ENCODE results near the gene MED15. TPM values are rescaled to one million over a fixed set of nuclear protein-coding genes. Genes with fewer than 3 reads are reported as not detected.
"Not testable (repeated sequence)": the region's sequence is repeated elsewhere in the genome, so short reads cannot be mapped to it uniquely, and the experiment has no call there.

Gene MED15
- total RNA-seq, 1 experiment from 2014 or later: 9.1 TPM

- DNase-seq (ENCODE audit: low spot score): peak; percentile 70
These were observed 24.2 kb downstream of the MED15 start for GRCh38 chr22:20531404-20532201.

DNA sequence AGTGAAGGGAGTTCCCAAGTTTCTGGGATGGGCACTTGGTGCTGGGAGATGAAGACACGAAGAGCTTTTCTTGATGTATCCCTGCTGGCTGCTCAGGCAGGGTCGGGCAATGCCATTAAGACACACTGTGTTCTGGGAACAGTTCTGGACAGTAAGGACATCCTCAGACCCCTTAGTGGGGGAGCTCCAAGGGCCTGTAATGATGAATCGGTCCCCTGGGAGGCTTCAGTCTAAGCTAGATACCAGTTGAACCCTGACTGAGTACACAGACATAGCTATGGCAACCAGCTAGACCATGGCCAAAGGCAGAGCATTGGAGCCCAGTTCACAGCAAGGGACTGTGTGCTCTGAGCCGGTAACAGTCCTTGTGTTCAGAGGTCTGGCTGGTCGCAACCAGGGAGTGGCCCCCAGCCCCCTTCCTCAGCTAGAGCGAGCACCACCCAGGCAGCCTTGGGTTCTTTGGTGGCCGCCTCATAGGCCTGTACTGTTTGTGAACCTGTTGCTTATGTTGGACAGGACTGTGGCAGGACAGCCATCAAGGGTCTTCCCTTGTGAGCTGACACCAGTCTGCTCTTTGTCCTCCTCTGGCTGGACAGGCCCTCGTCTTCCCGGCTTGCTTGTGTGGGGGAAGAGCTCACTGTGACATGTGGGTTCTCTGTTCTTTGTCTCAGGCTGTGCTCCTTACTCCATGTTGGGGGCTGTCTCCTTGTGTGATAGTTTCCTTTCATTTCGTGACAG, 25.0 kb downstream of the MED15 start:
- DNase-seq (ENCODE audit: low spot score): no peak

GRCh38 chr22:20533095-20533878, 25.9 kb downstream of the MED15 start:
- no peak for DNase-seq (ENCODE audit: low spot score)

DNA sequence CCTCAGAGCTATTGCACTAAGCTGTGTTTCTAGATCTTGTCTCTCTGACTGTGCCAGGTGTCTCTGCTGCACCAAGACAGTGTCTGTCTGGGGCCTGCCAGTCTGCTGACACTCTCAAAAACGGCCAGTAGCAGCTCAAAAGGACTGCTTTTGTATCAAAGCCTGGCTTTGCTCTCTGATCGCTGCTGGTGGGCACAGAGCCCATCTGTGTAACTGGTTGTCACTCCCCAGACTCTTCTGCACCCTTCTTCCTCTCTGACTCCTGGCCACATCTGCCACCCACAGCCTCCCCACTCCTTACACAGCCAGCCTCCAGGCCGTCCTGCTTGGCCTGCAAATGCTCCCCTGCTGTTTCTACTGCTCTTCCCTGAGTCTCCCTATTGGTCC, 26.5 kb downstream of the MED15 start:
- DNase-seq (ENCODE audit: low spot score): no peak

- no peak for DNase-seq (ENCODE audit: low spot score)
These were observed 29.3 kb downstream of the MED15 start for GRCh38 chr22:20536590-20537324.

DNA sequence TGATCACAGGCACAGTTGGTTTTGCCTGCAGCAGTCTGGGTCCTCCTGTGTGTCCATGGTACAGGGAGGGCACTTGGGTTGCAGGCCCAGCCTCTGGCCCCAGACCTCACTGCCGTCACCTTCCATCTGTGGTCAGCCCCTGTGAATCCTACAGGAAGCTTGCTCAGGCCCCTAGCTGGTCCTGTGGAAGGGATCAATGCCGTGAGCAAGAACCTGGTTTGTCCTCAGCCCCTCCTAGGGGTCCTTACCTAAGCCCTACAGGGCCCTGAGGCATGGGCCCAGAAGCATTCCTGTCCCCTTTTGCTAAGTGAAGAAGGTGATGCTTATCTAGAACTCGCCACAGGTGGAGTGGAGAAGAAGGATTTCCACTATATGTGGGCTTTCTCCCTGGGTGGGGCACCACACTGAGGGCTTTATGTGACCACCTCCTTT, 29.9 kb downstream of the MED15 start:
- no peak for DNase-seq (ENCODE audit: low spot score)

DNA sequence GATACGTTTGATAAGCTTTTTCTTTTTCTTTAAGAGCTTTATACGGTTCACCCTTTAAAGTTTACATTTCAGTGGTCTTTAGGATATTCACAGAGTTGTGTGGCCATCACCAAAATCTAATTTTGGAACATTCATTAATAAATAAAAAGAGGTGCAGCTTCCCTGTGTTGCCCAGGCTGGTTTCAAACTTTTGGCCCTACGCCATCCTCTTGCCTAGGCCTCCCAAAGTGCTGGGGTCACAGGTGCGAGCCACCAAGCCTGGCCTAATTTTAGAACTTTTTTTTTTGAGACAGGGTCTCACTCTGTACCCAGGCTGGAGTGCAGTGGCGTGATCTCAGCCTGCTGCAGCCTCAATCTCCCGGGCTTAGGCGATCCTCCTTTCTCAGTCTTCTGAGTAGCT, 30.6 kb downstream of the MED15 start:
- DNase-seq (ENCODE audit: low spot score): no peak

DNA sequence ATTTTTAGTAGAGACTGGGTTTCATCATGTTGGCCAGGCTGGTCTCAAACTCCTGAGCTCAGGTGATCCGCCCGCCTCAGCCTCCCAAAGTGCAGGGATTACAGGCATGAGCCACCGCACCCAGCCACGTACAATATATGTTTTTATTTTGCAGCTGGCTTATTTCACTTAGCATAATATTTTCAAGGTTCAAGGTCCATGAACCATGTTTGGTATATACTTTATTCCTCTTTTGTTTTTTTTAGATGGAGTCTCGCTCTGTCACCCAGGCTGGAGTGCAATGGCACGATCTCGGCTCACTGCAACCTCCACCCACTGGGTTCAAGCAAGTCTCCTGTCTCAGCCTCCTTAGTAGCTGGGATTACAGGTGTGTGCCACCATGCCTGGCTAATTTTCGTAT, 31.5 kb downstream of the MED15 start:
- DNase-seq (ENCODE audit: low spot score): not testable (repeated sequence)

- no peak for DNase-seq (ENCODE audit: low spot score)
These were observed 34.6 kb downstream of the MED15 start for GRCh38 chr22:20542055-20542454.

DNA sequence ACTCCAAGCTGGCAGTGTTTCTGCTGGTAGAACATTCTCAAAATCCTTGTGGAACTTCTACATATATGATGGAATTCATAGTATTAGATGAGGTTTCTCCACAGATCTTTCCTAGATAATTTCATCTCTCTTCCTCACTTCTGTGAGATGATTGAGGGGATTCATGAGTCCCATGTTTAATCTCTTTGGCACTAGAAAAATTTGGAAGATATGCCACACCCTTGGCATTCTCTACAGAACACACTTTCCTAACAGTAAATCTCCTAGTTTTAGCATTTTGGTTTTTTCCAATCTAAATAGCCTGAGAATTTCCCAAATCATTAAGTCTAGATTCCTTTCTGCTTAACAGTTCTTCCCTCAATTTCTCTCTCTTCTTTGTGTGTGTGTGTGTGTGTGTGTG, 35.3 kb downstream of the MED15 start:
- DNase-seq (ENCODE audit: low spot score): no peak

GRCh38 chr22:20545318-20545634, 37.9 kb downstream of the MED15 start:
- not testable (repeated sequence) for DNase-seq (ENCODE audit: low spot score)

DNA sequence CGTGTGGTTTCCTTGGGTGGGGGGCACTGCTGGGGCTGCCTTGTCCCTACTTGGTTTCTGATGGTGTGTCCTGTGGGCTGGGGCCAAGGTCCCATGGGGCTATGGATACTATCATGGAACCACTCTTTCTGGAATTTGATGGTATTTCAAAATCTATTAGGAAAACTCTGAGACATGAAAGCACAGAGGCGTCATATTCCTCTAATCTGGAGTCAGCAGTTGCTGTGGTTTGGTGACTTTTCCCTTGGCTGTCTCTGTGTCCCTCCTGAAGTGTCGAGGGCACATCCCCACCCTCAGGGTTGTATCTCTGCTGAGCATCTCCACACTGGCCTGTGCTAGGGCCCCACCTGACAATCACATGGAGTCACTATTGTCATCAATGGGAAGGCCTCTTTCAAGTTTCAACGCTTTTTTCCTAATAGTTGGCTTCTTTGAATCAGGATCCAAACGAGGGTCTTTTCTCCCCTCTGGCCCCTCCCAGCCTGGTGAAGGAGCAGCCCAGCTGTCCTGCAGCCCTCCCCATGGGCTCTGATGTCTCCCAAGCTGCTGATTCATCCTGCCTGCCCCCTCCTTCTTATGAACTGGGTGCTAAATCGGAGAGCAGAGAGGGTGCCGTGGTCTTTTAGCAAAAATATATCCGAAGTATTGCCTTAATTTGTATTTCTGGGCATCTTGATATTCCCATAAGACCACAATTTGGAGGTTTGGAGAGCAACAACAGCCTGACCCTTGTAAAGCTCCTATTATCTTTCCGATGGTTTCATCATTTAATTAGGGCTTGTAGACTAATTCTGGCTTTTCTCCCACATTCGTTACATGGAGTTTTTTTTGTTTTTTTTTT, 38.5 kb downstream of the MED15 start:
- no peak for DNase-seq (ENCODE audit: low spot score)

DNA sequence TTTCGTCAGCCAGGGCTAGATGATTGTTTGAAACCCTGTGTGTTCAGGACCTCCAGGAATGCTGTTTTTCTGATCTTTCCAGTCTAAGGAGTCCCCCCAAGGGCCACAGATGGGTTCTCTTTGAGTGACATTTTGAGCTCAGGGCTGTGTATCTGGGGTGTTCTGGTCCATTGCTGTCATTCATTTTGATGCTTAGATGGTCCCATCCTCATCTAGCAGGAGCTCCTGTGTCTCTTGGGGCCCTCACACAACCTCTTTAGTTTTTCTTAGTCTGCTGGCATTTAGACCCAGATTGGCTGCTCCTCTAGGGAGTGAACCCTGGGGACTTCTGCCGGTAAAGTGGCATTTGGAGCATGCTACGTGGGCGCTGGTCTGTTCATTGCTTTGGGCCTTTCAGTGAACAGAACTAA, 39.1 kb downstream of the MED15 start:
- DNase-seq (ENCODE audit: low spot score): no peak

DNA sequence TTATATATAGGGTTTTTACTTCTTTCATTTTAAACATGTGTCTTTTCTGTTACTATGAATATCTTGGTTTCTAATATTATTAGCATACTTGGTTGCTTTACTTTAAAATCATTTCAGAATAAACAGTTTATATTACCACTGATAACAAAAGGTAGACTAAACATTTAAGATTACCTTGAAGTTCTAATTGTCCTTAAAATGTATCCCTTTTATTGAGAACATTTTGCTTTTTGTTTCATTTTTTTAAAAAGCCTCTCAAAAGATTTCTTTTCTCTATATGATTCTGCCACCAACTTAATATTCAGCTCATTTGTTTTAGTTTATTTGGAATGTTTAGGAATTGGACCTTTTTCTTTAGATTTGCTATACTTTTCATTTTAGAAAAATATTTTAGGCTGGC, 39.6 kb downstream of the MED15 start:
- DNase-seq (ENCODE audit: low spot score): no peak

DNA sequence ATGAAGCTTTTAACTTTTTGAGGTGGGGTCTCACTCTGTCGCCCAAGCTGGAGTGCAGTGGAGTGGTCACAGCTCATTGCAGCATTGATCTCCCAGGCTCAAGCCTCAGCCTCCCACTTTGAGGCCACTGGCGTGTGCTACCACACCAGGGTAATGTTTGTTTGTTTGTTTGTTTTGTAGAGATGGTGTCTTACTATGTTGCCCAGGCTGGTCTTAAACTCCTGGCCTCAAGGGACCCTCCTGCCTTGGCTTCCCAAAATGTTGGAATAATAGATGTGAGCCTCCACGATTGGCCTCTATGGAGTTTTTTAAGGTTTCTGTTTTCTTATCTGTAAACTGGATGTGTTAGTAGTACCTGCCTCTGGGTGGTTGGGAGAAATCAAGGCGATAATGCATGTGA, 41.4 kb downstream of the MED15 start:
- DNase-seq (ENCODE audit: low spot score): no peak

GRCh38 chr22:20549232-20549841, 41.9 kb downstream of the MED15 start:
- DNase-seq (ENCODE audit: low spot score): no peak

GRCh38 chr22:20550057-20550817, 42.8 kb downstream of the MED15 start:
- DNase-seq (ENCODE audit: low spot score): no peak

GRCh38 chr22:20550851-20551744, 43.7 kb downstream of the MED15 start:
- no peak for DNase-seq (ENCODE audit: low spot score)

Data from H4 (cell line).